HG02678 (cell line): ENCODE measurements around the gene RIC8B.

Experiments
- ATAC-seq: cut with Tn5 transposase; IDR thresholded peaks from one replicate; pipeline ENCODE4 v1.9.1; 2021; ENCODE audit warnings: mild to moderate bottlenecking, moderate library complexity; ENCODE audit not compliant: unreplicated experiment

RIC8B gene

DNA sequence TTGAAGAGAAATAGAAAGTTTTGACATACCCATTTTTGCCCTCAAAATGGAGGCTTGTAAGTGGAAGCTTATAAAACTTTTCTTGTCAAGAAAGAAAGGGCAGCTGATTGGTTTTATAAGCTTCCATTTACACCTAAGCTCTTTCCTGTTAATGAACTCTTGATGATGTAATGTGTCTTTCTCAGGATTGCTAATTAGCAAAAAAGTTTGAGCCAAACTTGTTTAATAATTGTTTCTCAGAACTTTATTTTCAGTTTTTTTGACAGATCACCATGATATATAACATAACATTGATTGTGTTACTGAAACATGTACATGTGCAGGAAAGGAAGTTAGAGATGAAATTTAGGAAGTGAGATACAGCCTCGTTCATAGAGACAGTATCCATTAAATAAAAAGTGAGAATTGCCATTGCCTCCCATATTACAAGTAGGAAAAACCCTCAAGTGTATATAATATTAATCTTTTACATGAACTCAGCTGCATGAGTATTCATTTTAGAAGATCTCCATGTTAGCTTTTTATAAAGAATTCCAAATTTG lies 26.8 kb downstream of the RIC8B start:
- no peak for ATAC-seq

DNA sequence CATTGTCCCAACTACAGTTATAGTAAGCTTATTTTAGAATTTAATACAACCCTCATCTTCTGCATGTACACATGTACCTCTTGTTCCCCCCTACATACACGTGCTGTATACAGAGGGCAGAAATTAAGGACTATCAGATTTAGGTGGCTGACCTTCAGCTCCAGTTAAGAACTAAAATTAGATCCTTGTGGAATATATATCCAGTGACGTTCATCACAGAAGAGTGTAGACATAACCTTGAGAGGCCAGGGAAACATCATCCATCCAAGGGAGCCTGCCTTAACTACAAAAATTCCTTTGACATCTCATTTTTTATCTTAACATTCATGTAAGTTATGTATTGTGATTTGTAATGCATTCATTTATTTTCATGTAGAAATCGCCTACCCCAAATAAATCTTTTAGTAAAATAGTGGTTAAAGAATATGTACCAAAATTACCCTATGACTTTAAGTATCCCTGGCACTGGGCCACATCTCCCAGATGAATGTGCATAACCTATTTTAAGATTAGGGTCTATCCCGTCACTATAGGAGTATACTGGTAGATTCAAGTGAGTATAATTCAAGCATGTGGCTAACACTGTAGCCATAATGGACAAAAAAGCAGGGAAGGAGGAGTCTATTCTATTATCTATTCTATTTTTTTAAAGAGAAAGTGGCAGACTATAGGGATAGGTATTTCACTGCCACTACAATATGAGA lies 27.5 kb downstream of the RIC8B start:
- ATAC-seq, result no peak

DNA sequence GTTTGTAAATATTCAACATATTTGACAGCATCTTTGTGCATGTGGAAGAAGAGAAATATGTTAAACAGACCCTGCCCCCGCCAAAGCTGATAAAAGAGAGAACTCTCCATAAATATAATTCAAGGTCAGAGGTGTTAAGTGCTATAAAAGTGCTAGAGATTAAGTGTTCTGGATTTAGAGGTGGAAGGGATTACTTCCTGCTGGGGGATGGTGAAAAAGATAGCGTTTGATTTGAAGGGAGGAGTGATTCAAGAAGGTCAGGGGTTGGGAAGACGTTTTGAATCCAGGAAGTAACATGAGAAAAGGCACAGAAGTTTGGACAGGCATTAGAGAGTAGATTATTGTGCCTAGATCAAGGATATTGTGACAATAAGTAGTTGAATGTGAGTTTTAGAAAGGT lies 30.2 kb downstream of the RIC8B start:
- ATAC-seq, result no peak

DNA sequence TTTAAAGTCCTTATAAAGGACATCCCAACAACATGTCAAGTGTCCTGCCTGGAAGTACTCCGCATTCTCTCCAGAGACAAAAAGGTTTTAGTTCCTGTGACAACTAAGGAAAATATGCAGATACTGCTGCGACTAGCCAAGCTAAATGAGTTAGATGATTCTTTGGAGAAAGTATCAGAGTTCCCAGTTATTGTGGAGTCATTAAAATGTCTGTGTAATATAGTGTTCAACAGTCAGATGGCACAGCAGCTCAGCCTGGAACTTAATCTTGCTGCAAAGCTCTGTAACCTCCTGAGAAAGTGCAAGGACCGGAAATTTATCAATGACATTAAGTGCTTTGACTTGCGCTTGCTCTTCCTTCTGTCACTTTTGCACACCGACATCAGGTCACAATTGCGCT lies 40.2 kb downstream of the RIC8B start:
- no peak for ATAC-seq

DNA sequence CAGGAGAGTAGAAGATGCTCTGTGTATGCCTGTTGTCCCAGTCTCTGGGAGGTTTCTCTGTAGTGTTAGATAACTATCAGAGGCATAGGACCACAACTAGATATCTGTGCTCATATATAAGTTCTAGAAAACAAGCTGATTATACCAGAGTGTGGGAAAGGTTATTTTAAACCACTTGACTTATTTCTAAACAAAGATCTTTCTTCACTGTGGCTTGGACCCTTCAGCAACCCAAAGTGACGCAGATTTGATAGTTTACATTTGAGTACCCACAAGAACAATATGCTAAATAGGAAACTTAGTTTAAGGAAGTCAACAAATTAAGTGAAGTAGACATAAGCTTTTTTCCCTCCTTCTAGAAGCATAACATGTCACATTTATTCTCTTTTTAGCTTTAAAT lies 41.3 kb downstream of the RIC8B start:
- ATAC-seq, result no peak

DNA sequence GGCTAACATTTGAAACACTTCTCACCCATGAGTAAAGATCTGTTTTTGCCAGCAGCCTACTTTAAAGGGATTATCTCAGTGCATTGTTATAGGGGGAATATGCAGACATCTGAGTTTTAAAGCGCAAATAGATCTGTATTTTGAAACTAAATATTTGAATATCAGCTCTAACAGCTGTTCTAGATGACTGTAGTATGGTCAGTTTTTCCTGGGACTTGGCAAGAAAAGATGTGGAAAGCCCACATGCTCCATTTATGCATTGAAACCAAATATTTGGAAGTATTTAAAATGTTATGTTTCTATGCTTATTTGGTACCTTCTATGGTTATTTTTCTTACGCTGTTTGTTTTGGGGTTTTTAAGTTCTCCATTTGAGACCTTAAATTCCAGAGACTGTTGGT lies 41.7 kb downstream of the RIC8B start:
- ATAC-seq, result no peak

DNA sequence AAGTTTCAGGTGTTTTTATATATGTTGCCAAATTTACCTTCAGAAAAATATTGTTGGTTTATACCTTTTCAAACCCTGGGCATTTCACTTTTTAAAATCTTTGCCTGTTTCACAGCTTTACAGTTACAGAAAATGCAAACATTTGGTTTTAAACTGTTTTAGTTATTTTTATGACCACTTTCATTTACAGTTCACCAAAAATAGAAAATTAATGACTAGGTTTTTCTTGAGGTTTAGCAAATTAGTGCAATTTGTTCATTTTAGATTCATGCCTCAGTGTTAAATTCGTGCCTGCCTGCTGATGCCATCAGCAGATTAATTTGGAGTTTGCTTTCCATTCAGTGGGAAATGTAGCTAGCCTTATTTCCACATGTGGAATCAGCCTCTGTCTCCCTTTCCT lies 45.5 kb downstream of the RIC8B start:
- ATAC-seq, result no peak

DNA sequence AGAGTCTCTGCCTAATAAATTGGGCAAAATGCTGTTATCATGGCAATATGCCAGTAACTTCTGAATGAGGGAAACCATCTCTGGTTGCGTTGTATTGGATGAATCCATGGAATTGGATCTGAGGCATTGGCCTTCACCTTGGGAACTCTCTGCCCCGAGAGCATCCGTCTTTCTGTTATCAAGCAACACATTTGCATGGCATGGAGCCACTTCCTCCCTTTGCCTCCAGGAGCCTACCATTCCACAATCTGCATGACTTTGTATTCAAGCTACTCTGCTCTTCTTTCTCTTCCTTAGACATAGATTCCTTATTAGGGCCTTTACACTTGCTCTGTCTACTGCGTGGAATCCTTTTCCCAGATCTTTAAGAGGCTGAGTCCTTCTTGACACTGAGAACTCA lies 57.2 kb downstream of the RIC8B start:
- no peak for ATAC-seq

DNA sequence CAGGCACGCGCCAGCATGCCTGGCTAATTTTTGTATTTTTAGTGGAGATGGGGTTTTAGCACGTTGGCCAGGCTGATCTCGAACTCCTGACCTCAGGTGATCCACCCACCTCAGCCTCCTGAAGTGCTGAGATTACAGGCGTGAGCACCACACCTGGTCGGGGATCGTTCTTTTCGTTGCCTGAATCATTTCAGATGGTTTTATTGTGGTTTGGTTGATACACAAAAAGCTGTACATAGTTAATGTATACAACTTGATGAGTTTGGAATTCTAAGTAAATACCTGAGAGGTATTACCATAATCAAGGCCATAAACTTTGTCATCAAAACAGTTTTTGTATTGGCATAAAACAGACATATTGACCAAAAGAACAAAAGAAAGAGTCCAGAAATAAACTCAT lies 63.3 kb downstream of the RIC8B start:
- ATAC-seq, result no peak

DNA sequence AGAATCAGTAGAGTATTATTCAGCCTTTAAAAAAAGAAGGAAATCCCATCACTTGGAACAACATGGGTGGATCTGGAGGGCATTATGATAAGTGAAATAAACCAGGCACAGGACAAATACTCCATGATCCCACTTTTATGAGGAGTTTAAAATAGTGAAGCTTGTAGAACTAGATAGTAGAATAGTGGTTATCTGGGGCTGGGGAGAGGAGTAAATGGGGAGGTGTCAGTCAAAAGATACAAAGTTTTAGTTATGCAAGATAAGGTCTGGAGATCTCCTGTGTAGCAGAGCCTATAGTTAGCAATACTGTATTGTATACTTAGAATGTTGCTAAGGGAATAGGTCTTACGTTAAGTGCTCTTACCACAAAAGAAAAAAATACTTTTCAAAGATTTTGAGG lies 64.9 kb downstream of the RIC8B start:
- ATAC-seq, result no peak

DNA sequence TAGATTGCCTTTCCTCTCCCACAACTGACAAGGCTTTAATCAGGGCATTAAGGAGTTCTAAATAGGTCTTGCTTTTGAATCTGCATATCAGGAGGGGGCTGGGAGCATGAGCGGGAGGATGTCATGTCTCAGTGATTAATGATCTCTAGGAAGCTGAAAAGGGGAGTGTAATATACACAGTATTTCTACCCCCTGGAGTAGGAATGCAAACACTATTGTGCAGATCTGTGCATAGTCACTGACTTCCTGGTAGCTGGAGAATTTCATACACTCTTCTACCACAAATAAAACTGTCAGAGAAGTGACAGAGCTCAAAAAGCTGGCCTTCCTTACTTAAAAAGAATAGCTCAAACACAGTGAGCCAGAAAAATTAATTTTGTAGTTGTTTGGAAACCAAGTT lies 65.8 kb downstream of the RIC8B start:
- no peak for ATAC-seq

DNA sequence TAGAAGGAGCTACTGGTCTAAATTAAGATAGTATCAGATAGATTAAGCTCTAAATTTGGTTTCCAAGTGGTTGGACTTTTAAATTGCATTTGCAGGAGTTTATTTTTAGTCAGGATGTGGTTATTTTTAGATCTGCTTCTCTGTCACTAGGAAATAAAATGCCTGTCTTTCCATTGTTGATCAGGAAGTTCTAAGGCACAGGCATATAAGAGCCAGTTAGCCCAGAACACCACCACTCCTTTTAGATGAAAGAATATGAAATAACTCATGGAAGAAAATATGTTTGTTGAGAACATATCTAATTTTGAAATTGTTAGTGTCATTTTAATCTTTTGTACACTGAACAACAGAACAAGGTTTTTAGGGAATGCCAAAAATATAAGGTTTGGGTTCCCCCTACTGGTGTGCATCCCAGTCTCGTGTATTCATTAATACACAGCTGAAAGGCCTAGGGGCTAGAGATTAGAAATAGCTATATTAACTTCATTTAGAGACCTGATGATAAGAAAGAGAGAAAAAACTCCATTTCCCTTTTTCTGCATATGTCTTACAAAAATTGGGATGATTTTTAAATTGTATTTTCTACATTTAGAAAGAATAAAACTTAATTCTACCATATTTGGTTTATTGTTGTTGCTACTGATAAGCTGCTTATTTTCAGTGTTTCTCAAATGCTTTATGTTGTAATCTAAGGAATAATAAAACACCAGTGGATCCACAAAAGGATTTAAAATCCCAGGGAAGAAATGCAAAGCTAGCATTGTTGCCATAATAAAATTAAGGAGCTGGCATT lies 67.2 kb downstream of the RIC8B start:
- no peak for ATAC-seq

DNA sequence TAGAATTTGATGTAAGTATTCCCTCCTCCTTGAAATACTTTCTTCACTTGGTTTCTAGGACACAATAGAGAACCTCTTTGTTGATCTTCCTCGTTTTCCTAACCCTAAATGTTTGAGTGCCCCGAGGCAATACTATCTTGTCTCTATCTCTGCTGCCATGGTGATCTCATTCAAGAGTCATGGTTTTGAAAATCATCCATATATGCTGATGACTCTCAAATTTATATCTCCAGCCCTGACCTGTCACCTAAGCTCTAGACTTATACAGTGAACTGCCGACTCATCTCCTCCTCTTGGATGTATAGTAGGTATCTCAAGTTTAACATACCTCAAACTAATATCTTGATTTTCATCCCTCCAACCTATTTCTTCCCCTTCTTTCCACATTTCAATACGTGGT lies 71.4 kb downstream of the RIC8B start:
- no peak for ATAC-seq

DNA sequence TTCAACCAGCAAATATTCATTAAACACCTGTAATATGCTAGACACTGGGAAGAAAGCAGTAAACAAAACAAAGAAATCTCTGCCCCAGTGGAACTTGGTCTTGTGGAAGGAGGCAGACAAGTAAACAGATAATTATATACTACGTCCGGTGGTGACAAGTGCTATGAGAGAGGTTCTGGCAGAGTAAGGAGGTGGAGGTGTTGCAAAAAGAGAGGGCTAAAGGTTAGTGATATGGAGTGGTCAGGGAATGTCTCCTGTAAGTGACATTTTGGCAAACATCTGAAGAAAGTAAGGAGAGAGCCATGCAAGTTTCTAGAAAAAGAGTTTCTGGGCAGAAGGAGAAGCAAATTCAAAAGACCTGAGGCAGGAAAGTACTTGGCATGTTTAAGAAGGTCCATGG lies 73.4 kb downstream of the RIC8B start:
- no peak for ATAC-seq

DNA sequence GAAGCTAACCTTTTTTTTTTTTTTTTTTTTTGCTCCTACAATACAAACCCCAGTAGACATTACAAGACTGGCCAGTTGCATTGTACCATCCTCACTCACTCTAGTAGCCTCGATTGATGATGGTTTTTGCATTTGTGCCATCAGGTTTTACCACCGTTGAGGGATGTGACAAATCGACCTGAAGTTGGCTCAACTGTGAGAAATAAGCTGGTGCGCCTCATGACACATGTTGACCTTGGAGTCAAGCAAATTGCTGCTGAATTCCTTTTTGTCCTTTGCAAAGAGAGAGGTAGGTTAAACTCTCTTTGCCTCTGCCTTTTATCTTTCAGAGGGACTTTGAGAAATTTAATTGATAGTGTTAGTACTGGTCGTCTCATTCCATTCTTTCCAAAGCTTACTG lies 76.8 kb downstream of the RIC8B start:
- ATAC-seq, result no peak

DNA sequence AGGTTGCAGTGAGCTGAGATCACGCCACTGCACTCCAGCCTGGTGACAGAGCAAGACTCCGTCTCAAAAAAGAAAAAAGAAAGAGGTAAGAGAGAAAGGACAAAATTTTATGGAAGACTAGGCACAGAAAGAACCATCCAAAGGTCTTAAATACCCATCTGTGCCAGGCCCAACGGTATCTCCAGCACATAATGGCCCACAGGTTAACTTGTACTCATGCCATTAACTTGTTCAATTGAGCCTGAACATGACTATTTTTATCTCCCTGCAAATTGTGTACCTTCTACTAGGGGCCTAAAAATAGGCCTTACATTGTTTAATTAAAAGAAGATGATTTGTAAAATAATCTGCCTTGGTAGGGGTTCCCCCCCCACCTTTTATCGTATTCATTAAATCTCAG lies 80.2 kb downstream of the RIC8B start:
- no peak for ATAC-seq

DNA sequence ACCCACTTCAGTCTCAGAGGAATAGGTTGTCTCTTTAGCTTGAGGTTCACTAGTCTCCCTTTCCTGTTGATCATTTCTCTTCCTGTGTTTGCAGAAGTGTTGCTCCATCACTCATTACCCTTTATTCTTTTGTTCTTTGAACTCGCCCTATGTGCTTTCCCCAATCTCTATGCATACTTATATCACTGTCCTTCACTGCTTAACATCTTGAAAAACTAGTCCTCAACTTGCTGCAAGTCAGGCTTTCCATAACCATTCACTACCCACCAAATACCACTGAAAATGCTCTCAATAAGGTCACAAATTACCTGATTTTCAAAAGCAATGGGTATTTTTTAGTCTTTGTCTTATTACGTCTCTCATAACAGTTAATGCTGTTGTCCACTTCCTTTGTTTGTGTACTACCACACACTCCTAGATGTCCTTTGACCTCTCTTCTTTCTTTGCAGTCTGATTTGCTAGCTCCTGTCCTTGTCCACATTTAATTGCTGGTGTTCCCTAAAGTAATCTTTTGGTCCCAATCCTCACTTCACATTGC lies 80.8 kb downstream of the RIC8B start:
- no peak for ATAC-seq

DNA sequence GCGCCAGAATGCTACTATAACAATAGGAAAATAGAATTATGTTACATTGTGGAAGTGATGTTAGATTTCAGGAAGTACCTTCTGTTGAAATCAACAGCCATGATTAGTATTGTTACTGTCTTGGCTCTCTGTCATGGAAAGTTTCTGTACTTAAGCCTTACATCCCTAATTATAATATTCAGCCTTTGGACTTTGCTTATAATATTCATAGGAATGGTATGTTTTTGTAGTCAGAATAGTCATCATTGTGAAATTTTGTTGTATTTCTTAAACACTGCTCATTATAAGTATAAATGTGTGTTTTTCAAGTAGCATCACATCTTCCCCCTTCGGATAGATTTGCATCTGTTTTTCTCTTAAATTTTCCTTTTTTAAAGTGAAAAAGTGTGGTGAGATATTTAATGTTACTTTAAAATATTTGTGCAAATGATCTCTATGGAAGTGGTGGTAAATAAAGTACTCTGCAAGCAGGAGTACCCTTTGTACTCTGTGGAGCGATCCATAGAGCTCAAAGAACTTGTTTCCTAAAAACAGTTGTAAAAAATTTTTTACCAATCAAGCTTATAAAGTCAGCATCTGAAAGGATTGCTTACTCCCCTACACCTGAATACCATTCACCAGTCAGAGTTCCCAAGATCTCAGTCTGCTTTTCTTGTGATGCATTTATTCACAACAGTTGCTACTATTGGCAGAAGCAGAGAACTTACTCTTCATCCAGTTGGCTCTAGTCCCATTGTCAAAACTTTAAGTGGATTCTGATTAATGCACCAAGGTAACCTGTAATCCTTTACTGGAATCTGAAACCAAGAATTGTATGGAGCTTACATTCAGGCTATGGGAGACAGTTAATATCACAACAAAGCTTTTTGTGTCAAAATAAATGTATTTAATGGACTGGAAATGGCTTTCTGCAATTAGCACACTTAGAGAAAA lies 87.8 kb downstream of the RIC8B start:
- no peak for ATAC-seq

DNA sequence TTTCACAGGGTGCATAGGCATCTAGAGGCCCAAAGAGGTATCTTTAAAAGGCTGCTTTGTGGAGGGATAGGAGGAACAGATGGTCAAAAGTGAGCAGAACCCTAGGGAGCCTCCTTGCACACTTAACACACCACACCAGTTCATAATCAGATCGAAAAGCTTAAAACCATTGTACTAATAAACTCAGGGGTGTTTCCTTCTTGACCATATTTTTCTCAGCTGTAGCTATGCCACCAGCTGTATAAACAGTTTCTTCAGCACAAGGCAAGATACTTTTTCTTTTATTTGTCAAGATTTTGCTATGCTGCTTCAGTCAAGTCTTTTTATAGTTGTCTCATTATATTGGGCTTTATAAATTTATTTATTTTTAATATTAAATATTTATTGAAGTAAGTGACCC lies 88.7 kb downstream of the RIC8B start:
- no peak for ATAC-seq

DNA sequence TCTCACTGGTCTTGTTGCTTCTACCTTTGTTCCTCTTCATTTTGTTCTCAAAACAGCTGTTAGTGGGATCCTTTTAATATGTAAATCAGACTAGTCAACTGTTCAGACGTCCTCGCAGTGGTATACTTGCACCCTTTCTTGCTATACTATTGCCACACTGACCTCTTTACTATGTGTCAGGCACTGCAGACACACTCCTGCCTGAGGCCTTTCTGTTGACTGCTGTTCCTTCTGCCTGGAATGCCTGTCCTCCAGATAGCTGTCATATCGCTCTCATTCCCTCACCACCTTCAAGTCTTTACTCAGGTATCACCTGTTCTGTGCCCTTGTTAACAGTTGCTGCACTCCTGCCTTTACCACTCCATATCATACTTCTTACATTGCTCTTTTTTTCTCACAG lies 91.2 kb downstream of the RIC8B start:
- no peak for ATAC-seq

DNA sequence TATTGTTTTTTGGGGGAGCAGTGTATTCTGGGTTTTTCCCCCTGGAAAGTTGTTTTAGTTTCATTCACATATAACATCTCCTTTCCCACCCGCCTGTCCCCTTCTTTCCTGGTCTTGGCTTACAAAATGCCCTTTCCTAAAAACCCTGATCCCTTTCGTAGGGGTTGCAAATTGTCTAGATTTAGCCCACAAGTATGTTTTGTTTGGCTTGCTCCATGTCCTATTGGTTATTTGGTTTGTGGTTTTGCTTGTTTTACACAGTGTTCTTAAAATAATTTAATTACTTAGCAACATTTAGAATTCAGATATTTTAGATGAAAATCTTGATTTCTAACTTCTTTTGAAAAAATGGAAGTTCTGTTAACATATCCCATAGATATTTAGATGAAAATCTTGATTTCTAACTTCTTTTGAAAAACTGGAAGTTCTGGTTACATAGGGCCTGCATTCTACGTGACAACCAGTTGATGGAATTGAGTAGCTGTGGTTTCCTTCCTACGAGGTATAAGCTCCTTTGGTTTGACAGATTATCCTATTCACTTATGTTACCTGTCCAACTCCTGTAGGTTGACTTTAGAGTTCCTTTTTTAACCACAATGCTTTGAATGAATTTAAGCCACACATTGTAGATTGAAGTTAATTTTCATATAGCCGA lies 92.1 kb downstream of the RIC8B start:
- ATAC-seq, result no peak
